Smooth muscle cell (in vitro differentiated cells): ENCODE results near the gene DERL3. TPM values are rescaled to one million over a fixed set of nuclear protein-coding genes. Genes with fewer than 3 reads are reported as not detected.

Source experiments
- DNase-seq: peaks from one replicate; lab custom pipeline; 2025; ENCODE audit not compliant: unreplicated experiment; lab: John Stamatoyannopoulos, UW
- H2AFZ ChIP-seq: fragments of 200-600 bp; sonication (generic); 2 replicates; pipeline ENCODE4 v1.6.0; 2016; ENCODE audit warnings: antibody characterized with exemption, low read depth, mild to moderate bottlenecking
- H3F3A ChIP-seq: fragments of 200-600 bp; sonication (generic); 2 replicates; pipeline ENCODE4 v1.6.0; 2017; ENCODE audit warnings: antibody characterized with exemption, low read depth
- H3K27ac ChIP-seq: fragments of 200-600 bp; sonication (generic); 2 replicates; pipeline ENCODE4 v1.5.1; 2016; ENCODE audit warnings: low read depth, mild to moderate bottlenecking
- H3K27me3 ChIP-seq: fragments of 200-600 bp; sonication (generic); 2 replicates; pipeline ENCODE4 v1.6.1; 2016; ENCODE audit warnings: low read depth, mild to moderate bottlenecking
- H3K36me3 ChIP-seq: fragments of 200-600 bp; sonication (generic); 2 replicates; pipeline ENCODE4 v1.5.1; 2016; ENCODE audit warnings: low read depth
- H3K4me1 ChIP-seq: fragments of 200-600 bp; sonication (generic); 2 replicates; pipeline ENCODE4 v1.5.1; 2016; ENCODE audit warnings: low read depth
- H3K4me2 ChIP-seq: fragments of 200-600 bp; sonication (generic); 2 replicates; pipeline ENCODE4 v1.6.0; 2016; ENCODE audit warnings: mild to moderate bottlenecking
- H3K4me3 ChIP-seq: fragments of 200-600 bp; sonication (generic); 2 replicates; pipeline ENCODE4 v1.5.1; 2016; ENCODE audit warnings: mild to moderate bottlenecking
- H3K79me2 ChIP-seq: fragments of 200-600 bp; sonication (generic); 2 replicates; pipeline ENCODE4 v1.6.0; 2016; ENCODE audit warnings: low read depth, mild to moderate bottlenecking
- H3K9ac ChIP-seq: fragments of 200-600 bp; sonication (generic); 2 replicates; pipeline ENCODE4 v1.6.0; 2016; ENCODE audit warnings: low read depth
- H3K9me3 ChIP-seq: fragments of 200-600 bp; sonication (generic); replicated peaks from 2 replicates; pipeline ENCODE4 v1.5.1; 2016; ENCODE audit warnings: low read depth
- H4K20me1 ChIP-seq: fragments of 200-600 bp; sonication (generic); 2 replicates; pipeline ENCODE4 v1.6.0; 2016; ENCODE audit warnings: low read depth
- CTCF ChIP-seq: fragments of 200-600 bp; sonication (generic); IDR thresholded peaks from 2 replicates; pipeline ENCODE4 v1.5.1; 2017; ENCODE audit warnings: borderline replicate concordance, mild to moderate bottlenecking, antibody characterized with exemption; ENCODE audit not compliant: insufficient read depth, poor library complexity, severe bottlenecking
- WGBS: methylation state at CpG from one replicate; pipeline ENCODE4 v1.1.7; 2016; ENCODE audit warnings: low lambda C conversion rate; 5-methylcytosine and 5-hydroxymethylcytosine counted together
- polyA plus RNA-seq: library from polyadenylated mRNA; unstranded; fragments of >200 nt; fragmentation: Nextera tagmentation; extraction: Ambion mirVana; gene quantifications from 2 replicates; pipeline ENCODE4 v1.2.1, GENCODE V29; 2016
- total RNA-seq: library from RNA; depleted of rRNA; stranded (reverse); fragments of >200 nt; gene quantifications from 2 replicates; pipeline ENCODE4 v1.2.3, GENCODE V29; 2014

Gene DERL3
- total and polyA plus RNA-seq, 2 experiments from 2014 or later: 0.63 to 4.2 TPM

GRCh38 chr22:23803001-23803819 is 35.6 kb downstream of the DERL3 start:
- H3K4me1 ChIP-seq: no peaks in the 10 kb centered on the region

GRCh38 chr22:23801886-23802377 is 36.9 kb downstream of the DERL3 start:
- WGBS: 97% methylated on average over 8 of the region's 8 CpGs

More at GRCh38 chr22:23803001-23803819, 35.6 kb downstream of the DERL3 start:
- H3K79me2 ChIP-seq: no peaks in the 10 kb centered on the region
- peaks cover 78% of the 10 kb centered on the region for H4K20me1 ChIP-seq
- H3K9me3 ChIP-seq: no peaks in the 10 kb centered on the region
- peaks cover 7% of the 10 kb centered on the region for H3F3A ChIP-seq
- no peaks in the 10 kb centered on the region for H3K27me3 ChIP-seq
- no peak for TF ChIP-seq CTCF
- WGBS: 89% methylated on average over 21 of the region's 21 CpGs
- H3K36me3 ChIP-seq: peaks cover 9% of the 10 kb centered on the region
- H3K27ac ChIP-seq: no peak overlapping the region
- no peak overlapping the region for H3K4me3 ChIP-seq
- DNase-seq: no peak
- H3K4me2 ChIP-seq: no peak overlapping the region
- no peak overlapping the region for H3K9ac ChIP-seq
- no peak overlapping the region for H2AFZ ChIP-seq

GRCh38 chr22:23801238-23801821 is 37.5 kb downstream of the DERL3 start:
- H3K27ac ChIP-seq: no peak overlapping the region
- peaks cover 7% of the 10 kb centered on the region for H3F3A ChIP-seq
- H3K9ac ChIP-seq: no peak overlapping the region
- DNase-seq: no peak
- peaks cover 86% of the 10 kb centered on the region for H4K20me1 ChIP-seq
- 98% methylated on average over 11 of the region's 11 CpGs for WGBS
- H3K79me2 ChIP-seq: no peaks in the 10 kb centered on the region
- H3K36me3 ChIP-seq: peaks cover 12% of the 10 kb centered on the region
- H2AFZ ChIP-seq: no peak overlapping the region
- no peaks in the 10 kb centered on the region for H3K4me1 ChIP-seq
- TF ChIP-seq CTCF: no peak
- no peak overlapping the region for H3K4me3 ChIP-seq
- H3K4me2 ChIP-seq: no peak overlapping the region
- H3K27me3 ChIP-seq: no peaks in the 10 kb centered on the region
- H3K9me3 ChIP-seq: no peaks in the 10 kb centered on the region

More at GRCh38 chr22:23801886-23802377, 36.9 kb downstream of the DERL3 start:
- Histone ChIP-seq H3K27me3 (no peaks in the 10 kb centered on the region), H3K79me2 (no peaks in the 10 kb centered on the region), H3K9me3 (no peaks in the 10 kb centered on the region), H3K4me1 (no peaks in the 10 kb centered on the region), H3K9ac (no peak overlapping the region), H2AFZ (no peak overlapping the region), H3K36me3 (peaks cover 9% of the 10 kb centered on the region), H3K4me2 (no peak overlapping the region), H3K4me3 (no peak overlapping the region), H3K27ac (no peak overlapping the region), H4K20me1 (peaks cover 84% of the 10 kb centered on the region), H3F3A (peaks cover 7% of the 10 kb centered on the region)
- DNase-seq: no peak
- no peak for TF ChIP-seq CTCF
